Measurements from ENCODE around the gene KCNC3.

Gene KCNC3

DNA sequence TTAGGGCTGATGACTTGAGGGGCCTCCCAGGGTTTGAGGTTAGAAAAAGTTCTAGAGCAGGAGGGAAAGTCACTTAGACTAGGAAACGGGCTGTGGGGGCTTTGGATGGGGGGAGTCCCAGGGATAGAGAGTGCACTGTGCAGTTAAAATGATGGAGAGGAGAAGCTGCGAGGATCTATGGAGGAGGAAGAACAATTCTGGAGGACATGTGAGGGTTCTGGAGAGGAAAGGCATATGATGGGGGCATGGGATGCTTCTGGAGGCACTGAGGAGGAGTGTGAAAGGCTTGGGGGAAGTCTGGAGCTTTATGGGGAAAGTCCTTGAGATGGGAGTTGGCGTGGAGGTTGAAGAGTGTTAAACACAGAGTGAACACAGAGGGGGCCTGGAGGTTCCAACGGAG, 2.2 kb downstream of the KCNC3 start:
- Histone ChIP-seq H3K4me3 (ENCODE audit: low read length) (no peak overlapping the region), H3K4me1 (ENCODE audit: control insufficient read depth, insufficient read depth, low read length) (no peaks in the 10 kb centered on the region), H3K9me3 (ENCODE audit: control insufficient read depth, insufficient read depth, low read length) (peaks cover 2% of the 10 kb centered on the region), H3K27ac (ENCODE audit: low read length) (no peak overlapping the region), H3K36me3 (ENCODE audit: control insufficient read depth, insufficient read depth, low read length) (no peaks in the 10 kb centered on the region; the same call in 1 of the 2 replicates), H3K27me3 (ENCODE audit: control insufficient read depth, insufficient read depth, low read length) (no peaks in the 10 kb centered on the region)
- DNase-seq (ENCODE audit: low read depth, low spot score), result no peak
- no CpG with 5 or more reads among the region's 4 CpGs for WGBS (ENCODE audit: insufficient coverage, insufficient read length)

DNA sequence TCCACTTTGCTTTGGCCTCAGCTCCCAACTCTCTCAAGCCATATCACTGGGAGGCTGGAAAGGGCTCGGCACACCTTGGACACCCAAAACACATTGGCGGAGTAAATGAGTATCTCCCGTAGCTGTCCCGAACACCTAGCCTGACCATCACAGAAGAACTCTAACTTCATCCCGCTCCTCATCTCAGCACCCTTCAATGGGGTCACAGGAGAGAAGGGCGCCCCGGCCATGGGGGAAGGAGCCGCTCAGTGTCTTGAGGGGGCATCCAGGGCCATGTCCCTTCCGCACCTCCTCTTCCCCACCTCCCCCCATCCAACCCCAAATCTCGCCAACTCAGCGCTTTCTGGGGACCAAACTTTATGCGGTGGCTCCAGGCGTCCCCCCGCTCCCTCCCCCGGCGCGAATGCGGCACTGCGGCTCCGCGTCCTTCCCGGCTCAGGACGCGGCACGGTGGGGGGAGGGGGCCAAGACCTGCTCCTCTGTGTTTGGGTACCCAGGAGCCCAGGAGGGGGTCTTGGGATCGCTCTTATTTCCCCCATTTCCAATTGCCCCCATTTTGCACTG, 3.0 kb downstream of the KCNC3 start:
- peak overlapping the region; percentile 29; the same call in 1 of the 2 replicates for H3K4me3 ChIP-seq (ENCODE audit: low read length)

DNA sequence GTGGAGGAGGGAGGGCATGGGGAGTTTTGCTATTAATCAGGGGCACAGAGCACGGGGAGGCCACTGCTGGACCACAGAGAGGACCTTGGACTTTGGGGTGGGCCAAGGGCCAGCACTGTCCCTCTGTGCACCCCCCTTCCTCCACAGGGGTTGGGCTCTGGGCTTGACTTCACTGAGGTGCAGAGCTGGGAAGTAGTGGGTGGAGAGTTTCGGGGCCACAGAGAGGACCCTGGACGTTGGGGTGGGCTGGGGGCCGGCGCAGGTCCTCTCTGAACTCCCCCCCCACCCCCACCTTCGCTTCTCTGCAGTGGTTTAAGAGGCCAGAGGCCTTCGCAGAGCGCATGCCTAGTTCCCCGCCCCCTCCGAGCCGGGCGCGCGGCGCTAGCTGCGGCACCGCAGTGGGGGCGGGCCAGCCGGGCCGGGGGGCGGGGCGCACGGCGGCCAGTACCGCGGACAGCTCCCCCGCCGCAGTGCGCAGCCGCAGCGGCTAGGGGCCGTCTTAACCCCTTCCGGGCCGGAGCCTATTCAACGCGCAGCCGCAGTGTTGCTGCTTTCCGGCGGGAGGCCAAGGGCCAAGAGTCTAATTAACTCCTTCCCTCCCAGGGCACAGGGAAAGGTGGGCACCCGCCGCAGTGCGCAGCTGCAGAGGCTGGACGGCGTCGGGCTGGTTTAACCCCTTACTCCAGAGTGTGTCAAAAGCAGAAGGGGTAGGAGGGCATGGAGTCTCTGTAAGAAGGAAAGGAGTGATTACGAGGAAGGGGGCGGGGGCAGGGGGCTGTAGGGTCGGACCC, 3.7 kb downstream of the KCNC3 start:
- DNase-seq (ENCODE audit: low read depth, low spot score), result no peak
- H3K9me3 ChIP-seq (ENCODE audit: control insufficient read depth, insufficient read depth, low read length), result peaks cover 2% of the 10 kb centered on the region
- H3K27me3 ChIP-seq (ENCODE audit: control insufficient read depth, insufficient read depth, low read length), result no peaks in the 10 kb centered on the region
- H3K4me3 ChIP-seq (ENCODE audit: low read length), result peak overlapping the region; percentile 29; the same call in 1 of the 2 replicates
- H3K27ac ChIP-seq (ENCODE audit: low read length), result no peak overlapping the region
- H3K36me3 ChIP-seq (ENCODE audit: control insufficient read depth, insufficient read depth, low read length), result no peaks in the 10 kb centered on the region; the same call in 1 of the 2 replicates
- no CpG with 5 or more reads among the region's 48 CpGs for WGBS (ENCODE audit: insufficient coverage, insufficient read length)
- H3K4me1 ChIP-seq (ENCODE audit: control insufficient read depth, insufficient read depth, low read length), result no peaks in the 10 kb centered on the region

More for the DNA sequence above, 3.0 kb downstream of the KCNC3 start:
- H3K27me3 ChIP-seq (ENCODE audit: control insufficient read depth, insufficient read depth, low read length), result no peaks in the 10 kb centered on the region
- no peak overlapping the region for H3K27ac ChIP-seq (ENCODE audit: low read length)
- WGBS (ENCODE audit: insufficient coverage, insufficient read length), result no CpG with 5 or more reads among the region's 26 CpGs
- no peak for DNase-seq (ENCODE audit: low read depth, low spot score)
- H3K36me3 ChIP-seq (ENCODE audit: control insufficient read depth, insufficient read depth, low read length), result no peaks in the 10 kb centered on the region; the same call in 1 of the 2 replicates
- H3K4me1 ChIP-seq (ENCODE audit: control insufficient read depth, insufficient read depth, low read length), result no peaks in the 10 kb centered on the region
- peaks cover 2% of the 10 kb centered on the region for H3K9me3 ChIP-seq (ENCODE audit: control insufficient read depth, insufficient read depth, low read length)

DNA sequence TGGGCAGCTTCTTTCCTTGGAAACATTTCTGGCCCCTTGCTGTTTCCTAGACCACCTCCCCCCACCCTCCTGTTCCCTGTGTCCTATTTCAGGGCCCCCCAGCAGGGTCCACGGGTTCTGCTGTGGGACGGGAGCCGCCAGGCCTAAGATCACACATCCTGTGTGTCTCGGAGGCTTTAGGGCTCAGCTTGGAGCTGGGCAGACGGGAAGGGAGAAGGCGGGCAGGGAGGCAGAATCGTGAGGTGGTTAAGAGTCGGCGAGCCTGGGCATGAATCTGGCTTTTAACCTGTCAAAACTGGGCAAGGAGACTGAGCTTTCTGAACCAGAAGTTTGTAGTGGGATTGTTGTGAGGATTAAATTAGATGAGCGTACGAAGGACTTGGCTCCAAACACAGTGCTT, 4.8 kb downstream of the KCNC3 start:
- no peak overlapping the region for H3K4me3 ChIP-seq (ENCODE audit: low read length)
- DNase-seq (ENCODE audit: low read depth, low spot score), result no peak
- H3K36me3 ChIP-seq (ENCODE audit: control insufficient read depth, insufficient read depth, low read length), result no peaks in the 10 kb centered on the region; the same call in 1 of the 2 replicates
- no CpG with 5 or more reads among the region's 11 CpGs for WGBS (ENCODE audit: insufficient coverage, insufficient read length)
- H3K9me3 ChIP-seq (ENCODE audit: control insufficient read depth, insufficient read depth, low read length), result peaks cover 4% of the 10 kb centered on the region
- H3K4me1 ChIP-seq (ENCODE audit: control insufficient read depth, insufficient read depth, low read length), result no peaks in the 10 kb centered on the region
- no peaks in the 10 kb centered on the region for H3K27me3 ChIP-seq (ENCODE audit: control insufficient read depth, insufficient read depth, low read length)
- H3K27ac ChIP-seq (ENCODE audit: low read length), result no peak overlapping the region

DNA sequence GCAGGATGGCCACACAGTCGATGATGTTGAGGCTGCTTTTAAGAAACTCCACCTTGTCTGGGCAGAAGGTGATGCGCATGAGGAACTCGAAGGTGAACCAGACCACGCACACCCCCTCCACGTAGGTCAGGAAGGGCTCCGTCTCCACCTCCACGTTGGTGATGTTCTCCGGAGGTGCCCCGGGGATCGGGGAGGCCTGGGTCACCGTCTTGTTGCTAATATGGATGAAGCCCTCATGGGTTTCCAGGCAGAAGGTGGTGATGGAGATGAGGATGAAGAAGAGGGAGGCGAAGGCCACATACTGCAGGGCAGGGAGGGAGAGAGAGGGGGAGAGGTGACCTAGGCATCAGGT, 5.4 kb downstream of the KCNC3 start:
- H3K27ac ChIP-seq (ENCODE audit: low read length), result no peak overlapping the region
- H3K9me3 ChIP-seq (ENCODE audit: control insufficient read depth, insufficient read depth, low read length), result peaks cover 4% of the 10 kb centered on the region
- no peaks in the 10 kb centered on the region for H3K27me3 ChIP-seq (ENCODE audit: control insufficient read depth, insufficient read depth, low read length)
- H3K36me3 ChIP-seq (ENCODE audit: control insufficient read depth, insufficient read depth, low read length), result no peaks in the 10 kb centered on the region; the same call in 1 of the 2 replicates
- no peak overlapping the region for H3K4me3 ChIP-seq (ENCODE audit: low read length)
- DNase-seq (ENCODE audit: low read depth, low spot score), result no peak
- no peaks in the 10 kb centered on the region for H3K4me1 ChIP-seq (ENCODE audit: control insufficient read depth, insufficient read depth, low read length)
- WGBS (ENCODE audit: insufficient coverage, insufficient read length), result no CpG with 5 or more reads among the region's 12 CpGs

DNA sequence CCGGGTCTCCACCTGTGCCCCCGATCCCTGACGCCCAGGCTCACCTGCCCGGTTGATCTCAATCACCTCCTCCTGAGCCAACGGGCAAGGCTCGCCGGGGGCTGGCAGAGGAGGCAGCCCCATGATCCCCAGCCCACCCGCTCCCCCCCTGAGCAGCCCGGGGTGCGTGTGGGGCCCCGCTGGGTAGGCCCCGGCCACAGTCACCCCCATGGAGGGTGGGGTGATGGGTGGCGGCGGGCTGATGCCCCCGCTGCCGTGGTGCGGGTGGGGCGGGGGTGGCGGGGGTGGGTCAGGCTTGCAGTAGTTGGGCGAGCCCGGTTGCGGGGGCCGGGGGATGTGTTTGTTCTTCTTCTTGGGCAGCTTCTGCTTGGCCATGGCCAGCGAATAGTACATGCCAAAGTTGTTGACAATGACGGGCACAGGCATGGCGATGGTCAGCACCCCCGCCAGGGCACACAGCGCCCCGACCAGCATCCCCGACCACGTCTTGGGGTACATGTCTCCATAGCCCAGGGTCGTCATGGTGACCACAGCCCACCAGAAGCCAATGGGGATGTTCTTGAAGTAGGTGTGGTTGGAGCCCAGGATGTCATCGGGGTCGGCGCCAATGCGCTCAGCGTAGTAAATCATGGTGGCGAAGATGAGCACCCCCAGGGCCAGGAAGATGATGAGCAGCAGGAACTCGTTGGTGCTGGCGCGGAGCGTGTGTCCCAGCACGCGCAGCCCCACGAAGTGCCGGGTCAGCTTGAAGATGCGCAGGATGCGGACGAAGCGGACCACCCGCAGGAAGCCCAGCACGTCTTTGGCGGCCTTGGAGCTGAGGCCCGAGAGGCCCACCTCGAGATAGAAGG, 6.0 kb downstream of the KCNC3 start:
- H3K4me3 ChIP-seq (ENCODE audit: low read length), result no peak overlapping the region
- H3K27me3 ChIP-seq (ENCODE audit: control insufficient read depth, insufficient read depth, low read length), result no peaks in the 10 kb centered on the region
- DNase-seq (ENCODE audit: low read depth, low spot score), result no peak
- no peaks in the 10 kb centered on the region; the same call in 1 of the 2 replicates for H3K36me3 ChIP-seq (ENCODE audit: control insufficient read depth, insufficient read depth, low read length)
- no CpG with 5 or more reads among the region's 55 CpGs for WGBS (ENCODE audit: insufficient coverage, insufficient read length)
- H3K27ac ChIP-seq (ENCODE audit: low read length), result no peak overlapping the region
- H3K9me3 ChIP-seq (ENCODE audit: control insufficient read depth, insufficient read depth, low read length), result peaks cover 4% of the 10 kb centered on the region
- no peaks in the 10 kb centered on the region for H3K4me1 ChIP-seq (ENCODE audit: control insufficient read depth, insufficient read depth, low read length)

DNA sequence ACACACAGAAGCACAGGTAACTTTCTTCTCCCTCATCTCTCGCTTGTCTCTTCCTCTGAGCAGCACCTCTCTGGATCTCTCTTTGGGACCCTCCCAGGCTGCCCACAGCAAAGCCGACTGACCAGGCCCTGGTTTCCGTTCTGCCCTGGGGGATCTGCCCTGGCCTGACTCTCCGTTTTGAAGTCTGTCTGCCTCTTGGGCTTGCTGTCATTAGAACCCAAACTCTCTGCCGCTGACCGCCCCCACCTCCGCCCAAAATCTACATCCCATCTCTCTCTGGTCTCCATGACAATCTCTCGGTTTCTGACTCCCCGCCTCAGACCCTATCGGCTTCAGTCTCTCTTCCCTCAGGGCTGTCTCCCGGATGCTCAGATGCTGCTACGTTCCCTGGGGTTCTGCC, 6.9 kb downstream of the KCNC3 start:
- no CpG with 5 or more reads among the region's 12 CpGs for WGBS (ENCODE audit: insufficient coverage, insufficient read length)

DNA sequence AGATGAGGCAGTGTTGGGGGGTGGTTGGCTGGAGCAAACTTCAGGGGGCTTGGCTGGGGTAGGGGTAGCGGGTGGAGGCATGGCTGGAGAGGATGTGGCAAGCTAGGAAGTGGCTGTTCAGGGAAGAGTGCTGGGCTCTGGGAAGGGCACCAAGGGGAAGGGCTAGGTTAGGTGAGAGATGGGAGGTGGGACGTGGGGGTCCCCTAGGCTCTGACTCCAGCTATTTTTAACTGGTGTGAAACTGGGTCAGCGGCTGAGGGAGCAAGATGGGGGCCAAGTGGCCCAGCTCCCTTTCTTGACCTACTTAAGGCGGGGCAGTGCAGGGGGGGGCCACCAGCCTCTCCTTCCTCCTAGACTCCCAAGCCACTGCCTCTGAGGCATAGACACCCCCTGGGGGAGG, 7.3 kb downstream of the KCNC3 start:
- WGBS (ENCODE audit: insufficient coverage, insufficient read length), result no CpG with 5 or more reads among the region's 4 CpGs
- Histone ChIP-seq H3K36me3 (ENCODE audit: control insufficient read depth, insufficient read depth, low read length) (no peaks in the 10 kb centered on the region; the same call in 1 of the 2 replicates), H3K4me3 (ENCODE audit: low read length) (no peak overlapping the region)

More for the DNA sequence above, 6.9 kb downstream of the KCNC3 start:
- H3K36me3 ChIP-seq (ENCODE audit: control insufficient read depth, insufficient read depth, low read length), result no peaks in the 10 kb centered on the region; the same call in 1 of the 2 replicates
- H3K4me3 ChIP-seq (ENCODE audit: low read length), result no peak overlapping the region
- H3K9me3 ChIP-seq (ENCODE audit: control insufficient read depth, insufficient read depth, low read length), result peaks cover 4% of the 10 kb centered on the region
- H3K27ac ChIP-seq (ENCODE audit: low read length), result no peak overlapping the region
- no peak for DNase-seq (ENCODE audit: low read depth, low spot score)
- H3K27me3 ChIP-seq (ENCODE audit: control insufficient read depth, insufficient read depth, low read length), result no peaks in the 10 kb centered on the region
- no peaks in the 10 kb centered on the region for H3K4me1 ChIP-seq (ENCODE audit: control insufficient read depth, insufficient read depth, low read length)

DNA sequence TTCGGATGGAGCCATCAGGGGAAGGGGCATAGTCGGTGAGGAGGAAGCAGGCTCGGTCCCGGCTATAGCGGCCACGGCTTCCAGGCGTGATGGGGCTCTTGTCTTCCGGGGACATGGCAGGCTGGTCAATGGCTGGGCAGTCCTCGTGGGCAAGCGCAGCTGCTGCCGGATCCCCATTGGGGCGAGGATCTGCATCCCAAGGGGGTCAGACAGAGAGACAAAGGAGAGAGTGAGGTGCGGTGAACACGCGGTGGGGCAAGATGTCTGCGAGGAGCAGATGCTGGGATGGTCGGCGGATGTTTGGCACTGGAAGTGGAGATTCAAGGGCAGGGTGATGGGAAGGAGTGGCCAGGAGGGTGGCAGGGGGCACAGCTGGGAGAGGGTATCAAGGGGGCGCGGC, 8.6 kb downstream of the KCNC3 start:
- H3K4me1 ChIP-seq (ENCODE audit: control insufficient read depth, insufficient read depth, low read length), result no peaks in the 10 kb centered on the region

More for the DNA sequence above, 7.3 kb downstream of the KCNC3 start:
- no peaks in the 10 kb centered on the region for H3K27me3 ChIP-seq (ENCODE audit: control insufficient read depth, insufficient read depth, low read length)
- DNase-seq (ENCODE audit: low read depth, low spot score), result no peak
- H3K9me3 ChIP-seq (ENCODE audit: control insufficient read depth, insufficient read depth, low read length), result peaks cover 2% of the 10 kb centered on the region
- no peaks in the 10 kb centered on the region for H3K4me1 ChIP-seq (ENCODE audit: control insufficient read depth, insufficient read depth, low read length)
- H3K27ac ChIP-seq (ENCODE audit: low read length), result no peak overlapping the region

DNA sequence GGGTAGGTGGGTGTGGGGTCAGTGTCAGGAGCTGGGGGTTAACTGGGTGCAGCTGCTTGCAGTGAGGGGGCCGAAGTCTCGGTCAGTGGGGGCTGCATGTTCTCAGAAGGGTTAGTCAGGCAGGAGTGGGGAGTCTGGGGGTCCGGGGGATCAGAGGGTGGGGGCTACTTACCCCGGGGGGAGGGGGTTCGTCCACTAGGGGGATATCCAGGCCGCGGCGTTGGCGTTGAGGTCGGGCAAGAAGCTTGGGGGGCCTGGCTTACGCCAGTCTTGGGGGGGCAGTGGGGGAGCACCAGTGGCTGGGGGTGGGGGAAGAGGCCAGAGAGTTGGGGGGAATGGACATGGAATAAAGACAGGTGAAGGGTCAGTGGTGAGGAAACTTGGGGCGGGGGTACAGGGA, 9.1 kb downstream of the KCNC3 start:
- no CpG with 5 or more reads among the region's 12 CpGs for WGBS (ENCODE audit: insufficient coverage, insufficient read length)
- Histone ChIP-seq H3K4me3 (ENCODE audit: low read length) (no peak overlapping the region), H3K36me3 (ENCODE audit: control insufficient read depth, insufficient read depth, low read length) (no peaks in the 10 kb centered on the region; the same call in 1 of the 2 replicates), H3K9me3 (ENCODE audit: control insufficient read depth, insufficient read depth, low read length) (peaks cover 2% of the 10 kb centered on the region), H3K27ac (ENCODE audit: low read length) (no peak overlapping the region), H3K27me3 (ENCODE audit: control insufficient read depth, insufficient read depth, low read length) (no peaks in the 10 kb centered on the region), H3K4me1 (ENCODE audit: control insufficient read depth, insufficient read depth, low read length) (no peaks in the 10 kb centered on the region)
- DNase-seq (ENCODE audit: low read depth, low spot score), result no peak

More for the DNA sequence above, 8.6 kb downstream of the KCNC3 start:
- no CpG with 5 or more reads among the region's 20 CpGs for WGBS (ENCODE audit: insufficient coverage, insufficient read length)
- H3K27me3 ChIP-seq (ENCODE audit: control insufficient read depth, insufficient read depth, low read length), result no peaks in the 10 kb centered on the region
- no peak overlapping the region for H3K27ac ChIP-seq (ENCODE audit: low read length)
- peaks cover 2% of the 10 kb centered on the region for H3K9me3 ChIP-seq (ENCODE audit: control insufficient read depth, insufficient read depth, low read length)
- H3K4me3 ChIP-seq (ENCODE audit: low read length), result no peak overlapping the region
- no peaks in the 10 kb centered on the region; the same call in 1 of the 2 replicates for H3K36me3 ChIP-seq (ENCODE audit: control insufficient read depth, insufficient read depth, low read length)
- no peak for DNase-seq (ENCODE audit: low read depth, low spot score)
